Measurements from ENCODE around the gene GPC5. TPM values are rescaled to one million over a fixed set of nuclear protein-coding genes. Genes with fewer than 3 reads are reported as not detected.

GPC5 gene
- total RNA-seq, 2 experiments from 2014 or later, result 0.06 TPM; not detected in 1

DNA sequence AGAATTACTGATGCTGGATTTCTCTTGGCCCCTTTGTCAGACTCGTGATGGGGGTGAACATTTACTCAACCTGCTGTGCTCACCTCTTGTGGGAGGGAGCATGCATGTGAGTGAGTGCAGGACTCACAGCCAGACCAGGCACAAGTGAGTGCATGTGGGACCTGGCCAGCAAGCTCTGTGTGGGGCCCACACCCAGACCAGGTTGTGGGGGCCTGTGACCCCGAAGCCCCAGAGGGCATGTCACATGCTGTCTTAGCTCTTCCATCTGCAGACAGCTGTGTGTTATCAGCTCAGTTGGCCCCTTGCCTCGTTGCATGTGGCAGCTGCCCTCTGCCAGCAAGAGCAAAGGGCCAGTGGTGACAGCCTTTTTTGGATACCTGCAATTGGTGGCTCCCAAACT is 614.4 kb downstream of the GPC5 start:
- no peaks in the 10 kb centered on the region for H3K4me1 Mint-ChIP-seq
- no peaks in the 10 kb centered on the region for H3K27me3 Mint-ChIP-seq
- CTCF ChIA-PET, result no interaction called here
- no peak overlapping the region for H3K27ac Mint-ChIP-seq
- POLR2A ChIA-PET, result interaction anchor here (0.6 kb wide), 1 partner anchor 243 kb away, joined by 3 read pairs; no protein-coding TSS in a partner anchor
- DNase-seq, result no peak
- no peak overlapping the region for H3K4me3 Mint-ChIP-seq
- H3K36me3 Mint-ChIP-seq (ENCODE audit: low read depth), result no peaks in the 10 kb centered on the region
- H3K9me3 Mint-ChIP-seq, result peaks cover 3% of the 10 kb centered on the region

DNA sequence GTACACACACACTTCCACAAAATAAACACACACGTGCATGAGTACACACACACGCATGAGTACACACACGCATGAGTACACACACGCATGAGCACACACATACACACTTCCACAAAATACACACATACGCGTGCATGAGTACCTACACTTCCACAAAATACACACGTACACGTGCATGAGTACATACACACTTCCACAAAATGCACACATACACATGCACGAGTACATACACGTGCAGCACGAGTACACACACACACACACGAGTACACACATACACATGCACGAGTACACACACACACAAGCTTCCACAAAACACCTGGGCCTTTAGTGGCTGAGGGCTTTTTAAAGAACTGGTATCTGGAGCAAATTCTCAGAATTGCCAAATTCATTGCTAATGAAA is 619.3 kb downstream of the GPC5 start:
- Mint-ChIP-seq H3K9me3 (no peaks in the 10 kb centered on the region), H3K27ac (no peak overlapping the region), H3K4me1 (no peaks in the 10 kb centered on the region), H3K36me3 (ENCODE audit: low read depth) (no peaks in the 10 kb centered on the region), H3K27me3 (no peaks in the 10 kb centered on the region), H3K4me3 (no peak overlapping the region)
- DNase-seq, result no peak
- ChIA-PET POLR2A (no interaction called here), CTCF (no interaction called here)

DNA sequence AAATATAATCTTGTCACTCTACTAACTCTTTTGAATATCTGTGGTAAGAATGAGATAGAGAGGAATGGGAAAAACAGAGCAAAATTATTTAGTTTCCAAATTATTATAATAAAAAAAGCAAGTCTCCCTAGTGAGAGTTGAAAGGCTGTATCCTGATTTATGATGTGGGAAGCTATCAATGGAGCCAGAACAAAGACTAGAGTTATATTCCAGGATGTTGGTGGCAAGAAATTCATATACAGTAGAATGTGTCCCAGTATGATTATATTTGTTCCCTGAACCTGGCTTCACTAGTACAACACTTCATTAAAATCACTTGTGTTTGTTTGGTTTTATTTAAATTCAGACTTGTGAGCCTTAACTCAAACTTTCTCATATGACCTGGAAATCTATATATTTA is 630.3 kb downstream of the GPC5 start:
- Mint-ChIP-seq H3K27me3 (no peaks in the 10 kb centered on the region), H3K4me1 (no peaks in the 10 kb centered on the region), H3K4me3 (no peak overlapping the region), H3K9me3 (peaks cover 4% of the 10 kb centered on the region), H3K36me3 (ENCODE audit: low read depth) (no peaks in the 10 kb centered on the region), H3K27ac (no peak overlapping the region)
- ChIA-PET CTCF (no interaction called here), POLR2A (no interaction called here)
- no peak for DNase-seq

DNA sequence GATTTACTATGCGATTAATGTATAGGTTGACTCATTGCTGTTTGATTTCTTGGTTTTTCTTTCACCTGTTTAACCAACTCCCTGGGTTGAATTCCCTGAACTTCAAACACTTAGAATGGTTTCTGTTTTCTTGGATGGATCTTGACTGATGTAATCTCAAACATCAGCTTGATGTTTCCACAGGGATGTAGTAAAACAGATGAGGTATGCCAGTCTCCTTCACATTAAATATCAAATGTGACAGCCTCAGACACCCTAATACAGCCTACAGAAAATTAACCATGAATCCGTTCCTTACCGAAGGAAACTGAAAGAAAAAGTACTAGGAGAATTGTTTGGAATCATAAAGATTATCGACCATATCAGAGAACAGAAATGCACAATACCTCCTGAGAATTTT is 631.2 kb downstream of the GPC5 start:
- Mint-ChIP-seq H3K27me3 (no peaks in the 10 kb centered on the region), H3K27ac (no peak overlapping the region), H3K4me3 (no peak overlapping the region), H3K36me3 (ENCODE audit: low read depth) (no peaks in the 10 kb centered on the region), H3K9me3 (peaks cover 4% of the 10 kb centered on the region), H3K4me1 (no peaks in the 10 kb centered on the region)
- no peak for DNase-seq
- CTCF ChIA-PET, result no interaction called here
- POLR2A ChIA-PET, result no interaction called here

DNA sequence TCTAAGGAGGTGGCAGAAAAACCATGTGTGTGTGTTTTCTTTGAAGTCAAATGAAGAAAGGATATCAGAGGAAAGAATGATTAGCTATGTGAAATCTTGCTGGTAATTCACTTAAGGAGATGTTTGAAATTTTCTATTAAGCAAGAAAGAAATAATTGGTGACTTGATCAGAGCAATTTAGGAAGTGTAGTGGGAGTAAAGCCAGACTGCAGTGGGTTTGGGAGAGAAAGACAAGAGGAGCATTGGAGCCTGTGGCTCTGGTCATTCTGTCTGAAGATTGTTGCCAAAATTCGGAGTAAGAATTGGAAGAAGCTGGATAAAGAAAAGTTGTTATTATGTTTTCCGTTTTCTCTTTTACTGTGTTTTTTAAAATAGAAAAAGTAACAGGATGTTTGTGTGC is 640.5 kb downstream of the GPC5 start:
- ChIA-PET POLR2A (no interaction called here), CTCF (no interaction called here)
- Mint-ChIP-seq H3K9me3 (peaks cover 3% of the 10 kb centered on the region), H3K36me3 (ENCODE audit: low read depth) (no peaks in the 10 kb centered on the region), H3K4me3 (no peak overlapping the region), H3K27me3 (no peaks in the 10 kb centered on the region), H3K4me1 (no peaks in the 10 kb centered on the region), H3K27ac (no peak overlapping the region)
- DNase-seq, result no peak

DNA sequence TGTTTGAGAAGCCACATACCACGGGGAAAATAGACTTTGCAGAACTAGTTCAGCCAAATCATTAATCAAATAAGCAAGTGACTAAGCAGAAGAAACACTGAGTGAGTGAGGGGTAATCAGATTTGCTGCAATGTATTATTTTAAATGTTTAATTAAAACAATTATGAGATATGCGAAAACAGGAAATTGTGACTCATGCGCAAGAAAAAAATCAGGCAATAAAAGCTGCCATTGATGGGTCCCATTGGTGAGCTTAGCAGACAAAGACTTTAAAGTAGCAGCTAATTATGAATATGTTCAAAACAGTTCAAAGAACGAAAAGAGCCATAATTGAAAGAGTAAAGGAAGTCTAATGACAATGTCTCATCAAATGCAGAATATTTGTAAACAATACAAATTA is 644.1 kb downstream of the GPC5 start:
- Mint-ChIP-seq H3K27ac (no peak overlapping the region), H3K36me3 (ENCODE audit: low read depth) (no peaks in the 10 kb centered on the region), H3K4me1 (no peaks in the 10 kb centered on the region), H3K27me3 (no peaks in the 10 kb centered on the region), H3K9me3 (no peaks in the 10 kb centered on the region), H3K4me3 (no peak overlapping the region)
- ChIA-PET POLR2A (no interaction called here), CTCF (no interaction called here)
- no peak for DNase-seq

DNA sequence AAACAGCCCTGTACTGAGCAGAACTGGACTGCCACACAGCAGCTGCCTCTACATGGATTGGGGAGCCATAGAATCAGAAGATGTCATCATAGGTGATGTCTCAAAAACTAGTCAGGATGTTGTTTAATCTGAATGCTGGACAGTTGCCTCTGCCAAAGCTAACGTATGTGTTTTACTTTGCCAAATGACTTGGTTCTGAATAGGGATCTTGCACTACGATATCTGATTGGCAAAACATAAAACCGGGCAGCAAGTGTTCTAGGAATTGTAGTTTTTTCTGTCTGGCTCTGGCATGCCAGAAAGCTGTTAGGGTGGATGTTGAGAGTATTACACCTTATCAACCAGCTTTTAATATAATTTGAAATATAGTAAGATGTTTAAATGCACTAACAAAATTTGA is 645.9 kb downstream of the GPC5 start:
- no peaks in the 10 kb centered on the region for H3K4me1 Mint-ChIP-seq
- H3K4me3 Mint-ChIP-seq, result no peak overlapping the region
- no peaks in the 10 kb centered on the region for H3K36me3 Mint-ChIP-seq (ENCODE audit: low read depth)
- POLR2A ChIA-PET, result no interaction called here
- no peak overlapping the region for H3K27ac Mint-ChIP-seq
- no peak for DNase-seq
- no peaks in the 10 kb centered on the region for H3K9me3 Mint-ChIP-seq
- no peaks in the 10 kb centered on the region for H3K27me3 Mint-ChIP-seq
- CTCF ChIA-PET, result no interaction called here

DNA sequence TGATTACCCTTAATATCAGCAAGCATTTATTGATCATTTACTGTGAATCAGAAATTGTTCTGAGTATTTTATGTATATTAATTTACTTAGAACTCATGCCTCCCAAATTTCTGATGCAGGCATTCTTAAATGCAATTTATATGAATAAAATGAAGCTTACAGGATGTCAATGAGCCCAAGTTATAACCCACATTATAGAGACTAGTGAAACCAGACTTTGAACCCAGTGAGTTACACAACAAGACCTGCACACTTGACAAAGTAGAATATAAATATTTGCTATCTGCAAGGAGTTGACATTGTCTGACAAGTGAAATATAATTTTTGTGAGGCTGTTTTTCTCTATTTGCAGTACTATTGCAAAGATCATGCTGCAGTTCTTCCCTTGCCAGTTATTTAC is 656.0 kb downstream of the GPC5 start:
- POLR2A ChIA-PET, result no interaction called here
- Mint-ChIP-seq H3K4me3 (no peak overlapping the region), H3K27me3 (no peaks in the 10 kb centered on the region), H3K27ac (no peak overlapping the region), H3K4me1 (no peaks in the 10 kb centered on the region), H3K9me3 (peaks cover 7% of the 10 kb centered on the region), H3K36me3 (ENCODE audit: low read depth) (no peaks in the 10 kb centered on the region)
- CTCF ChIA-PET, result no interaction called here
- no peak for DNase-seq

DNA sequence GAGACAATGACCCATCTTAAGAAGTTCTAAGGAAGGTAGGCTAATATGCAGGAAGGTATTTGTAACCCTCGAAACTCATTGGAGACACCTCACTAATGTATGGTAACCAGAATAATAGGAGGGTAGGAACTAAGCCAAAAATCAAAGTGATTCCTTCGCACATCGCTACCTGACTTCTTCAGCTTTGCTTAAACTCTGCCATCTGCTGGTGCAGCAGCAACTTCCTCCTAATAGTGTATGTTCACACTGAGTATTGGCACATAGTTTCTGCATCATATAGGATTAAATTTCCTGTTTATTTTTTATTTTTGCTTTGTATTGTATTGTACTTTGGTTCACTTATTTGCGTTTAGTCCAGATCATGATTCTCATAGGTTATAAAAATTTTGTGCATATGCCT is 676.2 kb downstream of the GPC5 start:
- Mint-ChIP-seq H3K27me3 (no peaks in the 10 kb centered on the region), H3K27ac (no peak overlapping the region), H3K4me3 (no peak overlapping the region), H3K4me1 (no peaks in the 10 kb centered on the region), H3K9me3 (no peaks in the 10 kb centered on the region), H3K36me3 (ENCODE audit: low read depth) (no peaks in the 10 kb centered on the region)
- CTCF ChIA-PET, result no interaction called here
- POLR2A ChIA-PET, result no interaction called here
- no peak for DNase-seq

DNA sequence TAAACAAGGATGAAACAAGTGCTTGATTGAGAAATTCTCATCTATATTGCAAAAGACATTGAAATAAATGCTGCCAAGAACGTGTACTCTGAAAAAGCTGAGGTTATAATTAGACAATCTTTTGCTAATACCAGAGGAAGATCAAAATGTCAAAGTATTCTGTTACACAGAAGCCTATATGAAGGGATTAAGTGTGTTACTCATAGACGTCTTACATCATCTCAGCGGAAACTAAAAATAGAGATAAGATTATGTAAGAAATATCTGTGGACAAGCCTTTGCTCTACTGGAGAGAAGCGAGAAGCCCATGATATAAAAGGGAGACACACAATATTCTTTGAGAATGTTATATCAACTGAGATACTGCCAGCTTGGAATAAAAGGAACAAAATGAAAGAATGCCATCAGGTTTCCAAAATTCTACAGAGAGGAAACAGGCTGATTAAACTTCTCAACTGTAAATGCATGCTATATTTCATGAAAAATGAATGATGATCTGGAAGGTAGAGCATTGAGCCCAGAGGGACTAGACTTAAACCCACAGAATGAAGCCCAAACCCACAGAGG is 699.0 kb downstream of the GPC5 start:
- CTCF ChIA-PET, result no interaction called here
- DNase-seq, result no peak
- no peak overlapping the region for H3K4me3 Mint-ChIP-seq
- no peaks in the 10 kb centered on the region for H3K4me1 Mint-ChIP-seq
- H3K27me3 Mint-ChIP-seq, result no peaks in the 10 kb centered on the region
- POLR2A ChIA-PET, result interaction anchor here (0.6 kb wide), 1 partner anchor 21 kb away, joined by 5 read pairs; no protein-coding TSS in a partner anchor
- no peak overlapping the region for H3K27ac Mint-ChIP-seq
- H3K36me3 Mint-ChIP-seq (ENCODE audit: low read depth), result no peaks in the 10 kb centered on the region
- H3K9me3 Mint-ChIP-seq, result no peaks in the 10 kb centered on the region

DNA sequence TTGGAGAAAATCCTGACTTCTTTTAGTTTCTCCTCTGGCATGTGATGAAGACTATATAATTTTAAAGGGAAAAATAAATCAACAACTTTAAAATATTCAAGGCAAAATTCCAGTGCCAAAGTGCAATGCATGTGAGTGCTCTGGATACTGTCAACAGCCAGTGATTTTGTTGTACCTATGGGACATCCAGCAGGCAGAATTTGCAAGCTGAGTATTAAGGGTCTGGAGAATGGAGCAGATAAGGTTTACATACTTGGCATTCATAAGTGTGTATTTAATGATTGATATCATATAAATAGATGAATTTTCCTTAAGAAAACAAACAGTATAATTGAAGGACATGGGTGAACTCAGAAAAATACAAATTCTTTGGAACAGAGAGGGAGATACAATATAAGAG is 703.4 kb downstream of the GPC5 start:
- Mint-ChIP-seq H3K4me1 (no peaks in the 10 kb centered on the region), H3K27me3 (no peaks in the 10 kb centered on the region), H3K27ac (no peak overlapping the region), H3K9me3 (no peaks in the 10 kb centered on the region), H3K4me3 (no peak overlapping the region), H3K36me3 (ENCODE audit: low read depth) (no peaks in the 10 kb centered on the region)
- ChIA-PET POLR2A (no interaction called here), CTCF (no interaction called here)
- no peak for DNase-seq

DNA sequence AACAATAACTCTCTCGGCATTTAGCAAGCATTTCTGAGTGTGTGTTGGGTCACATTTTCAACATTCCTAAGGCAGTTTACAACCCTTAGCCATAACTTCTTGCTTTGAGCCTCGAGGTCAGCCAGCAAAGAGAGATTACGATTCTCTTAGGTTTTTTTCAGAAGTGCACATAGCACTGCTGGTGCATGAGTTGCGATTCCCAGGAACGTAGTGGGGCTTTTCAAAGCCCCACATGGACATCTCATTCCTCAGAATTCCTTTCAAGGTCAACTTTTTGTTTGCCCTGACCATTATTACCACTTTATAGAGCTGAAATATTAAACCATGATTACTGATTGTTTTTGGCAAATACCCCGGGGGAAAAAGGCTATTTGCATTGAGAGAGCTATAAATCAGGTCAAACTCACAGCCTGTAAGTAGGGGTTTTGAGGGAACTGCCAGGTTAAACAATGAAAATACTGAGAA is 705.3 kb downstream of the GPC5 start:
- POLR2A ChIA-PET, result no interaction called here
- H3K4me1 Mint-ChIP-seq, result no peaks in the 10 kb centered on the region
- CTCF ChIA-PET, result interaction anchor here (0.6 to 0.8 kb wide), 2 partner anchors 207 to 1880 kb away, joined by 3 to 4 read pairs; no protein-coding TSS in a partner anchor
- no peaks in the 10 kb centered on the region for H3K36me3 Mint-ChIP-seq (ENCODE audit: low read depth)
- no peaks in the 10 kb centered on the region for H3K27me3 Mint-ChIP-seq
- H3K9me3 Mint-ChIP-seq, result no peaks in the 10 kb centered on the region
- H3K4me3 Mint-ChIP-seq, result no peak overlapping the region
- no peak for DNase-seq
- no peak overlapping the region for H3K27ac Mint-ChIP-seq

DNA sequence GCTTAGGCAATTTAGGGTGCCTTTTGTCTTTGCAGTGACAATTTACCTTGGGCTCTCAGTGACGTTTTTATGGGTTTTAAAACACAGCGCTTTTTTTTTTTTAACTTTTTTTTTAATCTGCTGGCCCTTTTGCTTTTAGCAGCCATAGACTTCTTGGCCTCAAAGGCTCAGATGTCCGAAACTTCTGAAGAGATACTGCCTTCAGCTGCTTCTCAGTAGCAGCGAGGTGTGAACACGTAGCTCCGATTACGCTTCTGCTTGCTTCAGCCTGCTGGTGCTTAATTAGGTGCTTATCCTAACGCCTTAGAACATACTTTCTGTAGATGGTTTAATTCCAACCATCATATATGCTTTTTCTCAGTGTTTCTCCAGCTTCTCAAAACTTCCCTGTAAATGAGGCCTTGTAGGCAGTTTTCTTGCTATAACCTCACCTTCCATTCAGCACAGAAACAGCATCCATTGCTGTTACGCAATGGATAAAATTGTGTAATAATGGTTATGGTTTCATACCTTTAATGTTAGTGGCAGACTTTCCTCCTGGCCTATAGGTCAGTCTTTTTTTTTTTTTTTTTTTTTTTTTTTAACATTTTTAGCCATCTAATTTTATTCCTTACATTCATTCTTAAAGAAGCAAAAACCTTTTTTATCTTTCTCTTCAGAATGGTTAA is 723.9 kb downstream of the GPC5 start:
- Mint-ChIP-seq H3K27ac (no peak overlapping the region), H3K27me3 (no peaks in the 10 kb centered on the region), H3K9me3 (no peaks in the 10 kb centered on the region), H3K36me3 (ENCODE audit: low read depth) (no peaks in the 10 kb centered on the region), H3K4me1 (no peaks in the 10 kb centered on the region), H3K4me3 (no peak overlapping the region)
- no peak for DNase-seq
- ChIA-PET CTCF (interaction anchor here (0.7 kb wide), 1 partner anchor 9 kb away, joined by 3 read pairs; no protein-coding TSS in a partner anchor), POLR2A (no interaction called here)

DNA sequence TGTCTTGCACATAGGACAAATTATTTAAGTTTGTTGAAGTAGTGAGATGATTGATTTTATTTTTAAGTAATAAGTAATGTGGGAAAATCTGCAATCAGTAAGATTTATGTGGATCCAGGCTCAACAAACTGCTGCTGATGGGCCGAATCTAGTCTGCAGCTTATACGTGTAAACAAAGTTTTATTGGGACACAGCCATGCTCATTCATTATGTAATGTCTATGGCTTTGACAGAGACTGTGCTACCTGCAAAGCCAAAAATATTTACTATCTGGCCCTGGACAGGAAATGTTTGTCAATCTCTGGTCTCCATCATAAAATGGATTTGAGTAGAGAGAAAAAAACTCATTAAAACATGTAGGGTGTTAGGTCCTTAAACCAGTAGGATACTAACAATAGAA is 728.0 kb downstream of the GPC5 start:
- POLR2A ChIA-PET, result no interaction called here
- no peak for DNase-seq
- Mint-ChIP-seq H3K9me3 (no peaks in the 10 kb centered on the region), H3K27ac (no peak overlapping the region), H3K36me3 (ENCODE audit: low read depth) (no peaks in the 10 kb centered on the region), H3K4me3 (no peak overlapping the region), H3K4me1 (no peaks in the 10 kb centered on the region), H3K27me3 (no peaks in the 10 kb centered on the region)
- CTCF ChIA-PET, result no interaction called here
